ENCODE measurements around the gene TNS2. TPM values are rescaled to one million over a fixed set of nuclear protein-coding genes. Genes with fewer than 3 reads are reported as not detected.
A peak's percentile ranks its signal among the peaks of the same experiment; 100 is the strongest.

The TNS2 gene
- total and polyA plus RNA-seq, 2 donors (not counting 1 experiment from before 2014, with no cell fraction given), result 0.60 to 1.3 TPM

GRCh38 chr12:53048033-53048779, 1.7 kb upstream of the TNS2 start:
- ATAC-seq (ENCODE audit: low read depth) (no peak), DNase-seq (peak; percentile 35)
- no peaks in the 10 kb centered on the region for H3K79me2 ChIP-seq (ENCODE audit: control insufficient read depth, insufficient read depth, low read length)
- peak overlapping the region; percentile 69 for H3K4me3 Mint-ChIP-seq
- intact Hi-C loops (cut with micrococcal nuclease), result no loop called here
- H3K27ac Mint-ChIP-seq, result peak overlapping the region; percentile 79
- WGBS (ENCODE audit: insufficient coverage), result 97% methylated on average over 4 of the region's 10 CpGs
- CTCF ChIA-PET, result interaction anchor here (1.0 to 3.2 kb wide), 5 partner anchors 9 to 51 kb away, joined by 3 to 17 read pairs (median 7); no protein-coding TSS in a partner anchor
- H3K9me3 Mint-ChIP-seq (ENCODE audit: insufficient read depth), result no peaks in the 10 kb centered on the region
- H3K36me3 ChIP-seq (replicated peaks in 1 of 2; ENCODE audit: control extremely low read depth in 1 of 2, control insufficient read depth in 1 of 2, extremely low read depth in 1 of 2, insufficient read depth in 2 of 2, low read length in 1 of 2), result no peaks in the 10 kb centered on the region
- H3K4me1 ChIP-seq (ENCODE audit: control insufficient read depth in 2 of 2, insufficient read depth in 2 of 2, low read length in 2 of 2), result peaks cover 13 to 17% of the 10 kb centered on the region in 2 donors
- H4K20me1 ChIP-seq (ENCODE audit: control insufficient read depth, insufficient read depth, low read length, poor library complexity, severe bottlenecking), result no peaks in the 10 kb centered on the region
- POLR2A ChIA-PET, result interaction anchor here (0.9 to 1.2 kb wide), 2 partner anchors 42 to 208 kb away, joined by 3 to 4 read pairs; partner anchors contain the start of gene EIF4B
- H3K27ac ChIP-seq (ENCODE audit: low read length in 2 of 2), result peak overlapping the region; percentile 38 to 65
- no peaks in the 10 kb centered on the region for H3K27me3 Mint-ChIP-seq
- peak overlapping the region; percentile 91 for H3K4me2 ChIP-seq (replicated peaks; ENCODE audit: low read depth, low read length, poor library complexity, severe bottlenecking)
- peaks cover 0 to 2% (median 0%) of the 10 kb centered on the region in 4 experiments for H3K27me3 ChIP-seq (replicated peaks in 1 of 4; ENCODE audit: control extremely low read depth in 1 of 4, control insufficient read depth in 3 of 4, insufficient read depth in 4 of 4, low read length in 3 of 4)
- H3K4me1 Mint-ChIP-seq, result peaks cover 9% of the 10 kb centered on the region
- TF ChIP-seq EZH2 (IDR thresholded peaks at IDR 0.05; ENCODE audit: borderline replicate concordance, insufficient read depth, low read depth, low read length, poor library complexity, severe bottlenecking) (no peak), CTCF (IDR thresholded peaks at IDR 0.05) (no peak)
- peak overlapping the region in 3 of 5 experiments; percentile 47 to 59 (median 55) for H3K4me3 ChIP-seq (ENCODE audit: control extremely low read depth in 1 of 5, extremely low read depth in 1 of 5, insufficient read depth in 1 of 5, low read depth in 2 of 5, low read length in 4 of 5)
- peak overlapping the region; percentile 70 for H3K9ac ChIP-seq (ENCODE audit: low read length)
- peak overlapping the region; percentile 94 for H2AFZ ChIP-seq (ENCODE audit: insufficient read depth, low read depth, low read length, poor library complexity, severe bottlenecking)
- H3K9me3 ChIP-seq (ENCODE audit: control extremely low read depth in 1 of 3, control insufficient read depth in 2 of 3, insufficient read depth in 1 of 3, low read length in 2 of 3), result no peaks in the 10 kb centered on the region
